ENCODE results near the gene HSPA12A. TPM values are rescaled to one million over a fixed set of nuclear protein-coding genes. Genes with fewer than 3 reads are reported as not detected.
"Not testable (repeated sequence)": the region's sequence is repeated elsewhere in the genome, so short reads cannot be mapped to it uniquely, and the experiment has no call there.

Gene HSPA12A
- total and polyA plus RNA-seq, 2 of the 13 experiments (the other 11 are each of a cell fraction or from before 2014, with no cell fraction given) = 6.4 to 13.6 TPM

- peak; percentile 58 for TF ChIP-seq MAFF (IDR thresholded peaks at IDR 0.05; ENCODE audit: low read depth, low read length)
- TF ChIP-seq BCL3 (CRISPR knock-in tag; IDR thresholded peaks at IDR 0.05) = no peak
- no peak for TF ChIP-seq SNAI1 (CRISPR knock-in tag; IDR thresholded peaks at IDR 0.05; ENCODE audit: borderline replicate concordance)
- TF ChIP-seq CEBPG (CRISPR knock-in tag; IDR thresholded peaks at IDR 0.05) = no peak
- no peak for TF ChIP-seq ZNF576 (CRISPR knock-in tag; IDR thresholded peaks at IDR 0.05)
- TF ChIP-seq CENPT (CRISPR knock-in tag; IDR thresholded peaks at IDR 0.05; ENCODE audit: low read depth) = no peak
- TF ChIP-seq NCOA5 (CRISPR knock-in tag; IDR thresholded peaks at IDR 0.05) = no peak
- peak; percentile 65 to 72 for TF ChIP-seq MAFK (conservative IDR thresholded peaks at IDR 0.05 in 1 of 2, IDR thresholded peaks at IDR 0.05 in 1 of 2; ENCODE audit: low read length in 2 of 2)
- no peaks in the 10 kb centered on the region for H3K36me3 ChIP-seq (replicated peaks in 1 of 2; ENCODE audit: control insufficient read depth in 1 of 2, insufficient read depth in 2 of 2, low read length in 2 of 2)
- H4K20me1 ChIP-seq (ENCODE audit: insufficient read depth, low read length) = no peaks in the 10 kb centered on the region
- no TSS peak for BruUV-seq (replicated peaks)
- H3K9ac ChIP-seq (ENCODE audit: insufficient read depth, low read depth, low read length) = no peak overlapping the region
- in situ Hi-C loops (cut with HindIII; ENCODE audit: extremely low pct_ligation_motif_present, low pct_unique_long_range_greater_than_20kb) = no loop called here
- FAIRE-seq (no peak), DNase-seq (ENCODE audit: low spot score) (no peak), ATAC-seq (no peak)
- no peaks in the 10 kb centered on the region for H3K79me2 ChIP-seq (ENCODE audit: insufficient read depth, low read length)
- intact Hi-C loops (cut with micrococcal nuclease; ENCODE audit: unreplicated experiment) = no loop called here
- H3K4me2 ChIP-seq (ENCODE audit: low read depth, low read length) = no peak overlapping the region
- no peak overlapping the region for H3K27ac ChIP-seq (ENCODE audit: extremely low read length, insufficient read depth, low read length)
- no peak overlapping the region for H3K4me3 ChIP-seq (replicated peaks in 1 of 3; ENCODE audit: insufficient read depth in 1 of 3, low read depth in 2 of 3, low read length in 3 of 3)
- WGBS (ENCODE audit: low lambda C conversion rate) = 91% methylated on average over 3 of the region's 3 CpGs
- H3K9me3 ChIP-seq (ENCODE audit: low read length) = no peaks in the 10 kb centered on the region
- POLR2A ChIA-PET = no interaction called here
- CTCF ChIA-PET (ENCODE audit: low intra/inter-chr PET ratio, low total read pairs) = no interaction called here
- no peaks in the 10 kb centered on the region for H3K27me3 ChIP-seq (ENCODE audit: control insufficient read depth in 1 of 2, insufficient read depth in 2 of 2, low read length in 2 of 2)
- H2AFZ ChIP-seq (ENCODE audit: low read length) = no peak overlapping the region
- no peaks in the 10 kb centered on the region for H3K4me1 ChIP-seq (ENCODE audit: insufficient read depth, low read length)
Observed at GRCh38 chr10:116712519-116712918, 29.8 kb downstream of the HSPA12A start.

- H3K9me3 ChIP-seq (ENCODE audit: low read length); intact Hi-C loops (cut with micrococcal nuclease; ENCODE audit: unreplicated experiment); H3K4me1 ChIP-seq (ENCODE audit: insufficient read depth, low read length); ATAC-seq; H4K20me1 ChIP-seq (ENCODE audit: insufficient read depth, low read length); CTCF ChIA-PET (ENCODE audit: low intra/inter-chr PET ratio, low total read pairs); H3K79me2 ChIP-seq (ENCODE audit: insufficient read depth, low read length); FAIRE-seq; H2AFZ ChIP-seq (ENCODE audit: low read length); H3K9ac ChIP-seq (ENCODE audit: insufficient read depth, low read depth, low read length); H3K4me2 ChIP-seq (ENCODE audit: low read depth, low read length); H3K27ac ChIP-seq (ENCODE audit: extremely low read length, insufficient read depth, low read length); H3K36me3 ChIP-seq (replicated peaks in 1 of 2; ENCODE audit: control insufficient read depth in 1 of 2, insufficient read depth in 2 of 2, low read length in 2 of 2); H3K4me3 ChIP-seq (replicated peaks in 1 of 3; ENCODE audit: insufficient read depth in 1 of 3, low read depth in 2 of 3, low read length in 3 of 3); BruUV-seq (replicated peaks); POLR2A ChIA-PET; in situ Hi-C loops (cut with HindIII; ENCODE audit: extremely low pct_ligation_motif_present, low pct_unique_long_range_greater_than_20kb); DNase-seq (ENCODE audit: low spot score); H3K27me3 ChIP-seq (ENCODE audit: control insufficient read depth in 1 of 2, insufficient read depth in 2 of 2, low read length in 2 of 2): not testable (repeated sequence)
- WGBS (ENCODE audit: low lambda C conversion rate) = 89% methylated on average over 10 of the region's 10 CpGs
Observed at GRCh38 chr10:116711803-116712202, 30.6 kb downstream of the HSPA12A start.
